HCT116 (cell line): ENCODE data around the gene PPP1R3E. TPM values are rescaled to one million over a fixed set of nuclear protein-coding genes. Genes with fewer than 3 reads are reported as not detected.

Source experiments
- ATAC-seq: fragments of 200-7000 bp; cut with Tn5 transposase; 2 replicates; pipeline ENCODE4 v1.9.1; 2020; ENCODE audit warnings: mild to moderate bottlenecking, moderate library complexity
- BruUV-seq: library from RNA; stranded (reverse); fragments of 400-500 nt; replicated peaks from 2 replicates; lab custom pipeline; 2021; lab: Mats Ljungman, UMichigan
- CTCF ChIA-PET: fragments of 300-600 bp; sonication (Branson Sonifier 250); formaldehyde crosslinking; loops from one replicate; lab custom pipeline; 2021; ENCODE audit warnings: antibody characterized with exemption; lab: Charles Lee
- POLR2A ChIA-PET: fragments of 300-600, 350-600 bp; sonication (Branson Sonifier 250); formaldehyde crosslinking; loops from one replicate; lab custom pipeline; 2021; ENCODE audit warnings: antibody characterized with exemption; lab: Charles Lee
- RAD21 ChIA-PET, 2 experiments: fragments of 300-600 bp; sonication (Branson Sonifier 250); formaldehyde crosslinking; loops; one replicate each; lab custom pipeline; 2023; ENCODE audit warnings: low total read pairs in 2 of 2; ENCODE audit not compliant: uncharacterized antibody in 2 of 2, unreplicated experiment in 2 of 2, low non-redundant PET in 1 of 2; lab: Charles Lee
- DNase-seq: peaks from one replicate; pipeline ENCODE4 v3.0.0-alpha.2; 2010; ENCODE audit warnings: low read depth, low spot score
- H2AFZ ChIP-seq: fragments of 200-600 bp; shearing (Covaris generic), sonication (generic); 2 replicates; pipeline ENCODE4 v1.6.1; 2017; ENCODE audit warnings: low read depth, mixed run types, mixed read lengths, antibody characterized with exemption, low read length; ENCODE audit not compliant: poor library complexity, severe bottlenecking
- H3K27ac ChIP-seq: 2 replicates; pipeline ENCODE4 v1.5.1; 2012; ENCODE audit warnings: low read depth, low read length
- H3K27me3 ChIP-seq: fragments of 200-600 bp; sonication (generic); 2 replicates; pipeline ENCODE4 v1.6.1; 2016; ENCODE audit warnings: mixed run types, low read length, mixed read lengths; ENCODE audit not compliant: insufficient read depth
- H3K36me3 ChIP-seq, 2 experiments: fragments of 200-500 bp in 1 of 2; fragments of 200-600 bp in 1 of 2; sonication (Bioruptor generic) in 1 of 2; sonication (generic) in 1 of 2; 2 replicates each; pipeline versions ENCODE4 v1.5.1 to v1.6.1; 2014 to 2016; ENCODE audit warnings: low read length in 2 of 2, inconsistent platforms in 1 of 2, mixed read lengths in 1 of 2, mixed run types in 1 of 2; ENCODE audit not compliant: insufficient read depth in 2 of 2, control insufficient read depth in 1 of 2
- H3K4me1 ChIP-seq, 2 experiments: fragments of 200-600 bp in 1 of 2; sonication (generic) in 1 of 2; 2 replicates each; pipeline versions ENCODE4 v1.5.1 to v1.6.1; 2012 to 2017; ENCODE audit warnings: low read length in 2 of 2, inconsistent platforms in 1 of 2, mild to moderate bottlenecking in 1 of 2, mixed read lengths in 1 of 2, mixed run types in 1 of 2, moderate library complexity in 1 of 2; ENCODE audit not compliant: insufficient read depth in 2 of 2, control insufficient read depth in 1 of 2
- H3K4me2 ChIP-seq: fragments of 200-600 bp; sonication (generic); 2 replicates; pipeline ENCODE4 v1.6.1; 2017; ENCODE audit warnings: mixed run types, low read length, mixed read lengths
- H3K4me3 ChIP-seq, 2 experiments: fragments of 200-600 bp in 1 of 2; sonication (generic) in 1 of 2; replicated peaks in 1 of 2; 2 replicates each; pipeline ENCODE4 v1.5.1; 2011 to 2016; ENCODE audit warnings: low read length in 2 of 2, control low read depth in 1 of 2, low read depth in 1 of 2, mild to moderate bottlenecking in 1 of 2, mixed read lengths in 1 of 2, mixed run types in 1 of 2
- H3K79me2 ChIP-seq: fragments of 200-600 bp; sonication (generic); 2 replicates; pipeline ENCODE4 v1.6.1; 2017; ENCODE audit warnings: mild to moderate bottlenecking, mixed run types, low read length, moderate library complexity, mixed read lengths; ENCODE audit not compliant: insufficient read depth
- H3K9ac ChIP-seq: fragments of 200-600 bp; sonication (generic); 2 replicates; pipeline ENCODE4 v1.6.1; 2016; ENCODE audit warnings: low read length, mixed read lengths
- H3K9me2 ChIP-seq: fragments of 200-600 bp; sonication (generic), shearing (Covaris generic); 2 replicates; pipeline ENCODE4 v1.6.1; 2017; ENCODE audit warnings: mixed run types, mild to moderate bottlenecking, moderate library complexity; ENCODE audit not compliant: insufficient read depth
- H3K9me3 ChIP-seq, 2 experiments: fragments of 200-500 bp in 1 of 2; fragments of 200-600 bp in 1 of 2; sonication (Bioruptor generic) in 1 of 2; sonication (generic) in 1 of 2; 2 replicates each; pipeline ENCODE4 v1.6.1; 2014 to 2017; ENCODE audit warnings: low read length in 2 of 2, mixed read lengths in 2 of 2, inconsistent platforms in 1 of 2, low read depth in 1 of 2, mild to moderate bottlenecking in 1 of 2, mixed run types in 1 of 2, moderate library complexity in 1 of 2; ENCODE audit not compliant: control insufficient read depth in 1 of 2, insufficient read depth in 1 of 2
- H4K20me1 ChIP-seq: fragments of 200-600 bp; sonication (generic), shearing (Covaris generic); 2 replicates; pipeline ENCODE4 v1.6.1; 2017; ENCODE audit warnings: mixed run types, mild to moderate bottlenecking, moderate library complexity; ENCODE audit not compliant: insufficient read depth
- CBX3 ChIP-seq: IDR thresholded peaks from 2 replicates; pipeline ENCODE4 v1.6.1; 2012; ENCODE audit warnings: low read depth
- CEBPB ChIP-seq: IDR thresholded peaks from 2 replicates; pipeline ENCODE4 v1.6.1; 2012; ENCODE audit warnings: low read depth
- EGR1 ChIP-seq: IDR thresholded peaks from 2 replicates; pipeline ENCODE4 v1.6.1; 2012; ENCODE audit warnings: low read depth
- ELF1 ChIP-seq: IDR thresholded peaks from 2 replicates; pipeline ENCODE4 v1.6.1; 2012; ENCODE audit warnings: low read depth, borderline replicate concordance
- EZH2phosphoT487 ChIP-seq: fragments of 200-600 bp; IDR thresholded peaks from 2 replicates; pipeline ENCODE4 v1.6.1; 2018; ENCODE audit warnings: antibody characterized with exemption, borderline replicate concordance
- FOSL1 ChIP-seq: IDR thresholded peaks from 2 replicates; pipeline ENCODE4 v1.6.1; 2012; ENCODE audit warnings: low read depth
- POLR2A ChIP-seq: IDR thresholded peaks from 2 replicates; pipeline ENCODE4 v1.7.0; 2011; ENCODE audit warnings: borderline replicate concordance; ENCODE audit not compliant: insufficient read depth, insufficient read length; ENCODE audit errors: extremely low read depth
- RAD21 ChIP-seq: IDR thresholded peaks from 2 replicates; pipeline ENCODE4 v1.6.1; 2012; ENCODE audit warnings: low read depth, mild to moderate bottlenecking
- SIN3A ChIP-seq: IDR thresholded peaks from 2 replicates; pipeline ENCODE4 v1.6.1; 2012; ENCODE audit warnings: low read depth
- SP1 ChIP-seq: IDR thresholded peaks from 2 replicates; pipeline ENCODE4 v1.6.1; 2012; ENCODE audit warnings: low read depth
- ZFX ChIP-seq: fragments of 450-650 bp; IDR thresholded peaks from 2 replicates; pipeline ENCODE4 v1.6.1; 2017
- intact Hi-C: fragments of 100-400 bp; cut with micrococcal nuclease; formaldehyde crosslinking; loops from 2 replicates; pipeline ENCODE4 v1.10.0; 2022
- total RNA-seq: library from RNA; stranded (reverse); gene quantifications from one replicate; pipeline ENCODE4 v1.2.1, GENCODE V29; 2021; ENCODE audit not compliant: unreplicated experiment
- TF ChIP-seq, protein P1 (sequence below): IDR thresholded peaks from 2 replicates; pipeline ENCODE4 v1.6.1; 2012; ENCODE audit warnings: low read depth
- TF ChIP-seq, protein P2 (sequence below), 3 experiments: fragments of 200-600 bp in 1 of 3; sonication (generic) in 1 of 3; IDR thresholded peaks in 2 of 3; conservative IDR thresholded peaks in 1 of 3; 2 replicates each; pipeline ENCODE4 v1.5.1; 2012 to 2017; ENCODE audit warnings: low read depth in 2 of 3, low read length in 2 of 3, antibody characterized with exemption in 1 of 3, borderline replicate concordance in 1 of 3, control low read depth in 1 of 3, mild to moderate bottlenecking in 1 of 3, mixed read lengths in 1 of 3, mixed run types in 1 of 3, moderate library complexity in 1 of 3; ENCODE audit not compliant: insufficient read depth in 1 of 3

Gene PPP1R3E
- total RNA-seq, 1 experiment from 2014 or later, result 5.6 TPM

DNA sequence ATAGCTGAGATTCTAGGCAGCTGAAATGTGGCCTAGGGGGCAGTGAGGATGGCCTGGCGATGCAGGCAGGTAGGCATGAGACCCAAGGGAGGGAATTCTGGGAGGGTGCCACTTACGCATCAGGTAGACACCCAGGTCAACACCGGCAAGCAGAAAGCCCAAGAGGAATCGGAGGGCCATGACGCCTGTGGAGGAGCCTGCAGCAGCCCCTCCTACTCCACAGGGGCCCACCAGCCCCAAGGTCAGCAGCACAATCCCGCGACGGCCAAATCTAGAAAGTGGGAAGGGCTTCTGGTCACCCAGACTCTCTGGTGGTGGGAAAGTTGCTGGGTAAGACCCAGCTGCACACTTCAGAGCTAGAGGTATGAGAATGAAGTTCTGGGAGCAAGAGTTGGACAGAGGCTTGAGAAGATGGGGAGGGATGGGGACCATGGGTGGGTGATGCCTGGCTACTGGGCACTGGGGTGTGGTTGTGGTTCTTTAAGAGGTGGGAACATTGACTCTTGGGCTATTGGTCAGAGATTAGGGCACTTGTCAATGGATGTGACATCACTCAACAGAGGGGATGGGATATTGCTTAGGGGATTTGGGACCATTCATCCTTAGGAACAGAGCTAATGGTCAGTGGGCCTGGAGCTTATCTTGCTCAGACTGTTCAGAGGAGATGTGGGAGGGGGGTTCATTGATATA is 46.6 kb upstream of the PPP1R3E start:
- RAD21 ChIA-PET, result no interaction called here
- no peak overlapping the region for H2AFZ ChIP-seq
- no peaks in the 10 kb centered on the region for H3K36me3 ChIP-seq
- BruUV-seq, result no TSS peak
- H3K9ac ChIP-seq, result no peak overlapping the region
- no peaks in the 10 kb centered on the region for H3K27me3 ChIP-seq
- ATAC-seq (no peak), DNase-seq (no peak)
- no peaks in the 10 kb centered on the region for H4K20me1 ChIP-seq
- POLR2A ChIA-PET, result no interaction called here
- no peaks in the 10 kb centered on the region for H3K79me2 ChIP-seq
- no peak overlapping the region for H3K4me3 ChIP-seq
- H3K9me3 ChIP-seq, result no peaks in the 10 kb centered on the region
- H3K27ac ChIP-seq, result no peak overlapping the region
- H3K9me2 ChIP-seq, result no peaks in the 10 kb centered on the region
- 0 out of 4 replicates have a peak, but pooled peaks cover 0 to 2% of the 10 kb centered on the region in 2 experiments for H3K4me1 ChIP-seq
- H3K4me2 ChIP-seq, result no peak overlapping the region
- CTCF ChIA-PET, result no interaction called here
- TF ChIP-seq EGR1 (no peak), CEBPB (no peak), RAD21 (no peak), ZFX (no peak), POLR2A (no peak), ELF1 (no peak), EZH2phosphoT487 (no peak), SP1 (no peak), CBX3 (no peak), FOSL1 (no peak), SIN3A (no peak)
- TF ChIP-seq, protein P1, sequence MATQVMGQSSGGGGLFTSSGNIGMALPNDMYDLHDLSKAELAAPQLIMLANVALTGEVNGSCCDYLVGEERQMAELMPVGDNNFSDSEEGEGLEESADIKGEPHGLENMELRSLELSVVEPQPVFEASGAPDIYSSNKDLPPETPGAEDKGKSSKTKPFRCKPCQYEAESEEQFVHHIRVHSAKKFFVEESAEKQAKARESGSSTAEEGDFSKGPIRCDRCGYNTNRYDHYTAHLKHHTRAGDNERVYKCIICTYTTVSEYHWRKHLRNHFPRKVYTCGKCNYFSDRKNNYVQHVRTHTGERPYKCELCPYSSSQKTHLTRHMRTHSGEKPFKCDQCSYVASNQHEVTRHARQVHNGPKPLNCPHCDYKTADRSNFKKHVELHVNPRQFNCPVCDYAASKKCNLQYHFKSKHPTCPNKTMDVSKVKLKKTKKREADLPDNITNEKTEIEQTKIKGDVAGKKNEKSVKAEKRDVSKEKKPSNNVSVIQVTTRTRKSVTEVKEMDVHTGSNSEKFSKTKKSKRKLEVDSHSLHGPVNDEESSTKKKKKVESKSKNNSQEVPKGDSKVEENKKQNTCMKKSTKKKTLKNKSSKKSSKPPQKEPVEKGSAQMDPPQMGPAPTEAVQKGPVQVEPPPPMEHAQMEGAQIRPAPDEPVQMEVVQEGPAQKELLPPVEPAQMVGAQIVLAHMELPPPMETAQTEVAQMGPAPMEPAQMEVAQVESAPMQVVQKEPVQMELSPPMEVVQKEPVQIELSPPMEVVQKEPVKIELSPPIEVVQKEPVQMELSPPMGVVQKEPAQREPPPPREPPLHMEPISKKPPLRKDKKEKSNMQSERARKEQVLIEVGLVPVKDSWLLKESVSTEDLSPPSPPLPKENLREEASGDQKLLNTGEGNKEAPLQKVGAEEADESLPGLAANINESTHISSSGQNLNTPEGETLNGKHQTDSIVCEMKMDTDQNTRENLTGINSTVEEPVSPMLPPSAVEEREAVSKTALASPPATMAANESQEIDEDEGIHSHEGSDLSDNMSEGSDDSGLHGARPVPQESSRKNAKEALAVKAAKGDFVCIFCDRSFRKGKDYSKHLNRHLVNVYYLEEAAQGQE, result no peak
- TF ChIP-seq, protein P2, sequence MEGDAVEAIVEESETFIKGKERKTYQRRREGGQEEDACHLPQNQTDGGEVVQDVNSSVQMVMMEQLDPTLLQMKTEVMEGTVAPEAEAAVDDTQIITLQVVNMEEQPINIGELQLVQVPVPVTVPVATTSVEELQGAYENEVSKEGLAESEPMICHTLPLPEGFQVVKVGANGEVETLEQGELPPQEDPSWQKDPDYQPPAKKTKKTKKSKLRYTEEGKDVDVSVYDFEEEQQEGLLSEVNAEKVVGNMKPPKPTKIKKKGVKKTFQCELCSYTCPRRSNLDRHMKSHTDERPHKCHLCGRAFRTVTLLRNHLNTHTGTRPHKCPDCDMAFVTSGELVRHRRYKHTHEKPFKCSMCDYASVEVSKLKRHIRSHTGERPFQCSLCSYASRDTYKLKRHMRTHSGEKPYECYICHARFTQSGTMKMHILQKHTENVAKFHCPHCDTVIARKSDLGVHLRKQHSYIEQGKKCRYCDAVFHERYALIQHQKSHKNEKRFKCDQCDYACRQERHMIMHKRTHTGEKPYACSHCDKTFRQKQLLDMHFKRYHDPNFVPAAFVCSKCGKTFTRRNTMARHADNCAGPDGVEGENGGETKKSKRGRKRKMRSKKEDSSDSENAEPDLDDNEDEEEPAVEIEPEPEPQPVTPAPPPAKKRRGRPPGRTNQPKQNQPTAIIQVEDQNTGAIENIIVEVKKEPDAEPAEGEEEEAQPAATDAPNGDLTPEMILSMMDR (IDR thresholded peaks at IDR 0.05 in 2 of 3, conservative IDR thresholded peaks at IDR 0.05 in 1 of 3; ENCODE audit: borderline replicate concordance in 1 of 3, insufficient read depth in 1 of 3, low read depth in 2 of 3, low read length in 2 of 3), result no peak
- intact Hi-C loops, result no loop called here
